Endothelial cell of umbilical vein (primary cell): ENCODE results near the gene LACTBL1. TPM values are rescaled to one million over a fixed set of nuclear protein-coding genes. Genes with fewer than 3 reads are reported as not detected.
"Not testable (repeated sequence)": the region's sequence is repeated elsewhere in the genome, so short reads cannot be mapped to it uniquely, and the experiment has no call there.

Experiments
- BruUV-seq: library from RNA; stranded (reverse); fragments of 400-500 nt; replicated peaks from 2 replicates; lab custom pipeline; 2021; lab: Mats Ljungman, UMichigan
- CTCF ChIA-PET: fragments of 300-600, 350-600 bp; sonication (Branson Sonifier 250); formaldehyde crosslinking; loops from one replicate; lab custom pipeline; 2021; ENCODE audit warnings: antibody characterized with exemption, inconsistent platforms; lab: Charles Lee
- POLR2A ChIA-PET: fragments of 300-600, 350-600 bp; sonication (Branson Sonifier 250); formaldehyde crosslinking; loops from one replicate; lab custom pipeline; 2021; ENCODE audit warnings: antibody characterized with exemption, inconsistent platforms; lab: Charles Lee
- DNase-seq: peaks from one replicate; pipeline ENCODE4 v3.0.0-alpha.2; 2011; ENCODE audit warnings: low read depth, low spot score
- FAIRE-seq: peaks from 2 replicates; lab custom pipeline; 2011; peaks lifted over from hg19 to GRCh38; lab: Jason Lieb, UNC
- H2AFZ ChIP-seq: 2 replicates; pipeline ENCODE4 v1.6.0; 2012; ENCODE audit warnings: low read depth, low read length, control low read depth, inconsistent platforms
- H3K27ac ChIP-seq: 2 replicates; pipeline ENCODE4 v1.5.1; 2011; ENCODE audit warnings: low read depth, mild to moderate bottlenecking, control low read depth, low read length, moderate library complexity; ENCODE audit not compliant: insufficient read depth
- H3K27me3 ChIP-seq, 2 experiments: 2 replicates each; pipeline versions ENCODE4 v1.6.0 to v1.6.1; 2011; ENCODE audit warnings: low read length in 2 of 2, mixed read lengths in 1 of 2; ENCODE audit not compliant: control insufficient read depth in 2 of 2, insufficient read depth in 2 of 2
- H3K36me3 ChIP-seq, 2 experiments: 2 replicates in 1 of 2; 3 replicates in 1 of 2; pipeline ENCODE4 v1.5.1; 2011; ENCODE audit warnings: low read length in 2 of 2, mild to moderate bottlenecking in 1 of 2, moderate library complexity in 1 of 2; ENCODE audit not compliant: control insufficient read depth in 2 of 2, insufficient read depth in 2 of 2; ENCODE audit errors: extremely low read depth in 1 of 2
- H3K4me1 ChIP-seq: 3 replicates; pipeline ENCODE4 v1.5.1; 2011; ENCODE audit warnings: mild to moderate bottlenecking, low read length; ENCODE audit not compliant: control insufficient read depth, insufficient read depth; ENCODE audit errors: extremely low read depth
- H3K4me2 ChIP-seq: 2 replicates; pipeline ENCODE4 v1.6.1; 2011; ENCODE audit warnings: low read length, control low read depth, mixed read lengths; ENCODE audit not compliant: insufficient read depth
- H3K4me3 ChIP-seq, 3 experiments: fragments of 200-600 bp in 1 of 3; sonication (generic), shearing (Covaris generic) in 1 of 3; replicated peaks in 1 of 3; 2 replicates each; pipeline ENCODE4 v1.5.1; 2011 to 2016; ENCODE audit warnings: control low read depth in 3 of 3, low read length in 3 of 3, mild to moderate bottlenecking in 2 of 3, inconsistent platforms in 1 of 3, low read depth in 1 of 3, moderate library complexity in 1 of 3; ENCODE audit not compliant: insufficient read depth in 1 of 3
- H3K79me2 ChIP-seq: 2 replicates; pipeline ENCODE4 v1.6.0; 2012; ENCODE audit warnings: low read length, inconsistent platforms; ENCODE audit not compliant: control insufficient read depth, insufficient read depth
- H3K9ac ChIP-seq: replicated peaks from 2 replicates; pipeline ENCODE3; 2011; ENCODE audit warnings: low read length, control low read depth; ENCODE audit not compliant: insufficient read depth; ENCODE audit errors: extremely low read depth
- H3K9me1 ChIP-seq: replicated peaks from 3 replicates; pipeline ENCODE4 v1.6.0; 2011; ENCODE audit warnings: mild to moderate bottlenecking, low read length; ENCODE audit not compliant: control insufficient read depth, insufficient read depth; ENCODE audit errors: extremely low read depth
- H3K9me3 ChIP-seq: replicated peaks from 2 replicates; pipeline ENCODE4 v1.5.1; 2012; ENCODE audit warnings: low read length, inconsistent platforms; ENCODE audit not compliant: control insufficient read depth, insufficient read depth
- H4K20me1 ChIP-seq: replicated peaks from 2 replicates; pipeline ENCODE3; 2011; ENCODE audit warnings: mild to moderate bottlenecking, low read length; ENCODE audit not compliant: control insufficient read depth, insufficient read depth; ENCODE audit errors: extremely low read depth
- EZH2 ChIP-seq: IDR thresholded peaks from 2 replicates; pipeline ENCODE4 v1.6.1; 2012; ENCODE audit warnings: borderline replicate concordance, low read depth, mild to moderate bottlenecking, moderate library complexity, low read length, inconsistent platforms; ENCODE audit not compliant: severe bottlenecking
- FOS ChIP-seq: IDR thresholded peaks from 2 replicates; pipeline ENCODE4 v1.6.1; 2011; ENCODE audit warnings: mild to moderate bottlenecking, low read length, moderate library complexity, borderline replicate concordance; ENCODE audit not compliant: insufficient read depth
- JUN ChIP-seq: IDR thresholded peaks from 2 replicates; pipeline ENCODE4 v1.6.1; 2011; ENCODE audit warnings: borderline replicate concordance, low read depth; ENCODE audit not compliant: insufficient read length, insufficient read depth
- POLR2A ChIP-seq: IDR thresholded peaks from 2 replicates; pipeline ENCODE4 v1.6.1; 2012; ENCODE audit warnings: low read depth, mild to moderate bottlenecking, control low read depth, low read length
- POLR2AphosphoS5 ChIP-seq: IDR thresholded peaks from 2 replicates; pipeline ENCODE4 v1.6.1; 2012; ENCODE audit warnings: low read depth, mild to moderate bottlenecking, control low read depth, low read length, moderate library complexity; ENCODE audit not compliant: insufficient read depth
- dilution Hi-C: fragments of 300-500 bp; cut with MboI; formaldehyde crosslinking; loops from one replicate; pipeline ENCODE4 v1.15.0; 2019; ENCODE audit warnings: low sequenced_read_pairs; ENCODE audit not compliant: extremely low pct_ligation_motif_present
- intact Hi-C: fragments of 100-400 bp; cut with micrococcal nuclease; formaldehyde crosslinking; loops from one replicate; pipeline ENCODE4 v1.10.0; 2022
- polyA plus RNA-seq, 4 experiments: library from polyadenylated mRNA; depleted of rRNA in 3 of 4; stranded (reverse) in 3 of 4; unstranded in 1 of 4; fragments of >200 nt; gene quantifications; 2 replicates each; pipeline versions ENCODE4 v1.2.1 to v1.2.3, GENCODE V29; 2011 to 2012; ENCODE audit warnings: missing spikeins in 1 of 4
- total RNA-seq: library from RNA; stranded (reverse); gene quantifications from 2 replicates; pipeline ENCODE4 v1.2.3, GENCODE V29; 2021
- TF ChIP-seq, protein P1 (sequence below): IDR thresholded peaks from 2 replicates; pipeline ENCODE4 v1.6.1; 2011; ENCODE audit not compliant: insufficient read depth, insufficient read length
- TF ChIP-seq, protein P2 (sequence below), 2 donors: IDR thresholded peaks; 1 replicate in 1 of 2; 2 replicates in 1 of 2; pipeline ENCODE4 v1.5.1; 2011; ENCODE audit warnings: low read length in 2 of 2, mild to moderate bottlenecking in 2 of 2, moderate library complexity in 2 of 2, control low read depth in 1 of 2, inconsistent platforms in 1 of 2, low read depth in 1 of 2; ENCODE audit not compliant: insufficient read depth in 1 of 2; ENCODE audit errors: extremely low read depth in 1 of 2

The LACTBL1 gene
- total and polyA plus RNA-seq, 2 donors (not counting 3 experiments of a cell fraction or from before 2014, with no cell fraction given), result not detected

DNA sequence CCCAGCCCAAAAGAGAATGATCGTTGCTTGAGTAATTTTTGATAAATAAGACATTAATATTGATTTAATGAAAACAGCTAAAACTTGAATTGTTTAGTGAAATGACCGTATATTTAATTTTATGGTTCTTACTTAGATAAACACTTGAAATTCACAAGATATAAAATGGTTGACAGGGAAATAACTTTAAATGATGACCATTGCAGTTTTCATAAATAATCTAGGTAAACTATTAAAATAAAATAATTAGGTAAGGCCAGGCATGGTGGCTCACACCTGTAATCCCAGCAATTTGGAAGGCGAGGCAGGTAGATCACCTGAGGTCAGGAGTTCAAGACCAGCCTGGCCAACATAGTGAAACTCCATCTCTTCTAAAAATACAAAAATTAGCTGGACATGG lies 19.7 kb upstream of the LACTBL1 start:
- H3K27me3 ChIP-seq, H2AFZ ChIP-seq, H3K36me3 ChIP-seq, H3K9me1 ChIP-seq, CTCF ChIA-PET, DNase-seq, intact Hi-C loops, H3K9me3 ChIP-seq, FAIRE-seq, dilution Hi-C loops, H3K79me2 ChIP-seq, POLR2A ChIA-PET, H3K4me2 ChIP-seq, H3K9ac ChIP-seq, H3K4me1 ChIP-seq, H4K20me1 ChIP-seq, H3K27ac ChIP-seq, H3K4me3 ChIP-seq, BruUV-seq: not testable (repeated sequence)

DNA sequence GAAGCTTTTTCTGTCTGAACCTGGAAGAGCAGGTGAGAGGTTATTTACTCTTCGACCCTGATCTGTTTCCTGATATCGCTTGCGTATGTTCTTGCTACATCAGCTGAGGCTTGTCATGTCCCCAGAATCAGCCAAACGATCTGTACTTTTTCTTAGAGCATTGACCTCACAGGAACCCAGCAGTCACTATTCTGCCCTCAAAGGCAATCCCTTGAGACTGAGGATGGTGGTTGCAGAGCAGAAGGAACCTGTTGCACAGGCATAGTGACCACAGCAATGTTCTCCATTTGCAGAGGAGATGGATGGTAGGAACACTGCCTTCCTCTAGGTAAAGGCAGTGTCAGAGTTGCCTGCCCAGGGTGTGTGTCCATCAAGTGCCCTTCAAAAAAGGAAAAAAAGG lies 11.3 kb upstream of the LACTBL1 start:
- POLR2A ChIA-PET, result no interaction called here
- Histone ChIP-seq H2AFZ (no peak overlapping the region), H3K27ac (no peak overlapping the region), H3K36me3 (no peaks in the 10 kb centered on the region), H3K4me1 (no peaks in the 10 kb centered on the region), H3K9me1 (no peaks in the 10 kb centered on the region), H3K4me3 (no peak overlapping the region), H3K79me2 (no peaks in the 10 kb centered on the region), H3K27me3 (peaks cover 2 to 13% of the 10 kb centered on the region in 2 experiments), H3K4me2 (no peak overlapping the region), H3K9ac (no peak overlapping the region), H4K20me1 (no peaks in the 10 kb centered on the region), H3K9me3 (no peaks in the 10 kb centered on the region)
- CTCF ChIA-PET, result interaction anchor here (0.6 kb wide), 1 partner anchor 541 kb away, joined by 3 read pairs; no protein-coding TSS in a partner anchor
- FAIRE-seq (no peak), DNase-seq (no peak)
- intact Hi-C loops (no loop called here), dilution Hi-C loops (no loop called here)
- TF ChIP-seq FOS, result no peak
- TF ChIP-seq, protein P1, sequence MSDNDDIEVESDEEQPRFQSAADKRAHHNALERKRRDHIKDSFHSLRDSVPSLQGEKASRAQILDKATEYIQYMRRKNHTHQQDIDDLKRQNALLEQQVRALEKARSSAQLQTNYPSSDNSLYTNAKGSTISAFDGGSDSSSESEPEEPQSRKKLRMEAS, result no peak
- TF ChIP-seq POLR2AphosphoS5, result no peak
- TF ChIP-seq POLR2A, result no peak
- no peak for TF ChIP-seq EZH2
- TF ChIP-seq, protein P2, sequence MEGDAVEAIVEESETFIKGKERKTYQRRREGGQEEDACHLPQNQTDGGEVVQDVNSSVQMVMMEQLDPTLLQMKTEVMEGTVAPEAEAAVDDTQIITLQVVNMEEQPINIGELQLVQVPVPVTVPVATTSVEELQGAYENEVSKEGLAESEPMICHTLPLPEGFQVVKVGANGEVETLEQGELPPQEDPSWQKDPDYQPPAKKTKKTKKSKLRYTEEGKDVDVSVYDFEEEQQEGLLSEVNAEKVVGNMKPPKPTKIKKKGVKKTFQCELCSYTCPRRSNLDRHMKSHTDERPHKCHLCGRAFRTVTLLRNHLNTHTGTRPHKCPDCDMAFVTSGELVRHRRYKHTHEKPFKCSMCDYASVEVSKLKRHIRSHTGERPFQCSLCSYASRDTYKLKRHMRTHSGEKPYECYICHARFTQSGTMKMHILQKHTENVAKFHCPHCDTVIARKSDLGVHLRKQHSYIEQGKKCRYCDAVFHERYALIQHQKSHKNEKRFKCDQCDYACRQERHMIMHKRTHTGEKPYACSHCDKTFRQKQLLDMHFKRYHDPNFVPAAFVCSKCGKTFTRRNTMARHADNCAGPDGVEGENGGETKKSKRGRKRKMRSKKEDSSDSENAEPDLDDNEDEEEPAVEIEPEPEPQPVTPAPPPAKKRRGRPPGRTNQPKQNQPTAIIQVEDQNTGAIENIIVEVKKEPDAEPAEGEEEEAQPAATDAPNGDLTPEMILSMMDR (IDR thresholded peaks at IDR 0.05; ENCODE audit: extremely low read depth in 1 of 2, insufficient read depth in 1 of 2, low read depth in 1 of 2, low read length in 2 of 2), result no peak
- TF ChIP-seq JUN, result no peak
- BruUV-seq, result no TSS peak

DNA sequence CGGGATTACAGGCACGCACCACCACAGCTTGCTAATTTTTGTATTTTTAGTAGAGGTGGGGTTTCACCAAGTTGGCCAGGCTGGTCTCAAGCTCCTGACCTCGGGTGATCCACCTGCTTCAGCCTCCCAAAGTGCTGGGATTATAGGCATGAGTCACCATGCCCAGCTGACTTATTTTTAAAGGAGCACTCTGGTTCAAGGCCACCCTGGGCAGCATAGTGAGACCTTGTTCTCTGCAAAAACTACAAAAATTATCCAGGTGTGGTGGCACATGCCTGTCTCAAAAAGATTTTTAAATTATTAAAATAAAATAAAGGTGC lies 7.8 kb upstream of the LACTBL1 start:
- H3K4me3 ChIP-seq, intact Hi-C loops, H3K9me1 ChIP-seq, H3K4me1 ChIP-seq, BruUV-seq, POLR2A ChIA-PET, H3K4me2 ChIP-seq, H3K79me2 ChIP-seq, DNase-seq, H3K9me3 ChIP-seq, H4K20me1 ChIP-seq, CTCF ChIA-PET, dilution Hi-C loops, FAIRE-seq, H3K36me3 ChIP-seq, H3K9ac ChIP-seq, H2AFZ ChIP-seq, H3K27ac ChIP-seq, H3K27me3 ChIP-seq: not testable (repeated sequence)
